ENCODE measurements around the gene AIFM1.
A peak's percentile ranks its signal among the peaks of the same experiment; 100 is the strongest.

The AIFM1 gene

DNA sequence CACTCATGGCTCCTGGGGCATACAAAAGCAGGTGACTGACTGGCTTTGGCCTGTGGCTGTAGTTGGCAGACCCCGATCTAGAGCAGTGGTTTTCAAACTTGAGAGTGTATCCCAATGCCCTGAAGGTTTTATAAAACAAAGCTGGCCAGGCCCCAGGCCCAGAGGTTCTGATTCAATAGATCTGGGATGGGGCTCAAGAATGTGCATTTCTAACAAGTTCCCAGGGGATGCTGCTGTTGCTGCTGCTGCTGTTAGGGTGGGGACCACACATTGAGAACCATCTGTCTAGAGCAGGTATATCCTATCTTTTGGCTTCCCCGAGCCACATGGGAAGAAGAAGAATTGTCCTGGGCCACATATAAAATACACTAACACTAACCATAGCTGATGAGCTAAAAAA, 7.3 kb downstream of the AIFM1 start:
- H3K4me1 Mint-ChIP-seq, result no peaks in the 10 kb centered on the region
- H3K36me3 Mint-ChIP-seq, result peaks cover 3% of the 10 kb centered on the region in 2 donors
- H3K4me3 Mint-ChIP-seq, result no peak overlapping the region
- H3K27ac Mint-ChIP-seq, result no peak overlapping the region
- DNase-seq (no peak), ATAC-seq (replicated peaks) (no peak)
- H3K27me3 Mint-ChIP-seq, result no peaks in the 10 kb centered on the region
- no peaks in the 10 kb centered on the region for H3K9me3 Mint-ChIP-seq

DNA sequence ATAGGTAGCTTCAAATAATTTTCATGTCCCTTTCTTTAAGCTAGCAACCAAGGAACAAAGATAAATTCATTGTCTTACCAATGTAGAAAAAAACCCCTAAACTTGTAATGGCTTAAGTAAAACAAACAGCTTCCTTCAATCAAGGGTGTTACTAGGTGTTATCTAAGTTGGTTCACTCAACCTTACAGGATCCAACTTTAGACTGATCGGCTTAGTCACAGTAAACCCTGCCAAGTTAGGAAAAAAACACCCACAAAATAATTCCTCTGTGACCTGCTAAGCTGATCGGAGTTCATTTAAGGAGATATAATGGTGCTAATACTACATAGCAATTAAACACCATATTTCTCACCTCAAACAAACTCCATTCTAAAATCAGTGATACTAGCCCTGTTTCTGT, 10.1 kb downstream of the AIFM1 start:
- no peak overlapping the region for H3K4me3 Mint-ChIP-seq
- H3K4me1 Mint-ChIP-seq, result no peaks in the 10 kb centered on the region
- H3K27me3 Mint-ChIP-seq, result no peaks in the 10 kb centered on the region
- no peak overlapping the region for H3K27ac Mint-ChIP-seq
- H3K36me3 Mint-ChIP-seq, result peaks cover 3 to 5% of the 10 kb centered on the region in 2 donors
- ATAC-seq (replicated peaks) (no peak), DNase-seq (no peak)
- no peaks in the 10 kb centered on the region for H3K9me3 Mint-ChIP-seq

DNA sequence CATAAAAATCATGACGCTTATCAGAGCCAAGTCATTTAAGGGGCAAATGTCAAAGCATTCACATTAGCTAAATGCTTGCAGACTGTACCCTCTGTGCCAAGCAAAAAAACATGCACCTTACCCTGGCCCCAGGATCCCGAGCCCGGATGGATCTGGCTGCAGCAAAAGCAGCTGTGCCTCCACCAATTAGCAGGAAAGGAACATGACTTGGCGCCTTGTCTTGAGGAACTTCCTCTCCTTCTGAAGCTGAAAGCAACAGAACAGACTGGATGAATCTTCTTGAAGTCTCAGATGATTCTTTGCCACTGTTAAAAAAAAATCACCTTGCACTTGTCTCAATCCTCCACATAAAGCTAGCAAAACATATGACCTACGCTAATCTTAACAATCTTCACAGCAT, 18.0 kb downstream of the AIFM1 start:
- no peak for ATAC-seq (replicated peaks)
- Mint-ChIP-seq H3K27ac (no peak overlapping the region), H3K27me3 (peaks cover 0 to 3% of the 10 kb centered on the region in 2 donors), H3K4me1 (no peaks in the 10 kb centered on the region), H3K36me3 (peaks cover 19 to 27% of the 10 kb centered on the region in 2 donors), H3K9me3 (no peaks in the 10 kb centered on the region), H3K4me3 (no peak overlapping the region)
- DNase-seq, result no peak

GRCh38 chrX:130145123-130145522, 20.5 kb downstream of the AIFM1 start:
- no peak overlapping the region for H3K27ac Mint-ChIP-seq
- no peaks in the 10 kb centered on the region for H3K9me3 Mint-ChIP-seq
- no peak for ATAC-seq (replicated peaks)
- H3K36me3 Mint-ChIP-seq, result peaks cover 19 to 25% of the 10 kb centered on the region in 2 donors
- H3K4me3 Mint-ChIP-seq, result no peak overlapping the region
- no peak for DNase-seq
- H3K27me3 Mint-ChIP-seq, result peaks cover 0 to 3% of the 10 kb centered on the region in 2 donors
- H3K4me1 Mint-ChIP-seq, result no peaks in the 10 kb centered on the region

GRCh38 chrX:130144509-130144908, 21.1 kb downstream of the AIFM1 start:
- peaks cover 0 to 3% of the 10 kb centered on the region in 2 donors for H3K27me3 Mint-ChIP-seq
- no peak for ATAC-seq (replicated peaks)
- no peaks in the 10 kb centered on the region for H3K9me3 Mint-ChIP-seq
- DNase-seq, result no peak
- H3K4me1 Mint-ChIP-seq, result no peaks in the 10 kb centered on the region
- no peak overlapping the region for H3K4me3 Mint-ChIP-seq
- no peak overlapping the region for H3K27ac Mint-ChIP-seq
- H3K36me3 Mint-ChIP-seq, result peaks cover 19 to 25% of the 10 kb centered on the region in 2 donors

DNA sequence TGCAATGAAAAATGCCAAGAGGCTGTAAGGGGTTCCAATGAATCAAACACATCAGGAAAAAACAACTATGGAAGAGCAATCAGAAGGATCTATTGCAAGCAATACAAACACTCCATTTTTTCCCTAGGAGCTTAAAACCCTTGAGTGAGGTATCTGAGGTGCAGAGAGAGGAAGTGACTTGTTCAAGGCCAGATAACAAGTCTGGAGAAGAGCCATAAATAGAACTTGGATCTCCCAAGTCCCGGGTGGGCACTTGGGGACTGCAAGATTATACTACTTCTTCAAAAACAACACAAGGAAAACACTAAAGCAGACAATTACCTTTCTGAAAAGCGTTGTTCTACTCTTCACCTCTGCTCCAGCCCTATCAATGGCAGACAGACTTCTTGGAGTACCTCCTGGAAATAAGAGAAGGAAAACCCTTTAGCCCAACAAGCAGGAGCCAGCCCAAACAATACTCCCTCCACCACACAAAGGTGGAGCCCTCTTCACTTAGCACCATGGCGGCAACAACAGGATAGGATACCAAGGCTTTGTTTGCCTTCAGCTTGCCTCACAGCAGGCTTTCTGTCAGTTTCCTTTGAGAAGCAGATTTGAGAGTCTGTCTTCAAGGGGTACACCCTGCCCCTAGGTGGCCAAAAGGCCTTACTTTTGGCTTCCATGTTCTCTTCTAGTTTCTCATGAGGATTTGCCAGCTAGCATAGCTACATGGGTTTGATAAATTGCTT, 26.0 kb downstream of the AIFM1 start:
- peaks cover 15 to 21% of the 10 kb centered on the region in 2 donors for H3K36me3 Mint-ChIP-seq
- H3K9me3 Mint-ChIP-seq, result no peaks in the 10 kb centered on the region
- peaks cover 0 to 3% of the 10 kb centered on the region in 2 donors for H3K27me3 Mint-ChIP-seq
- ATAC-seq (replicated peaks) (no peak), DNase-seq (no peak)
- no peaks in the 10 kb centered on the region for H3K4me1 Mint-ChIP-seq
- no peak overlapping the region for H3K27ac Mint-ChIP-seq
- no peak overlapping the region for H3K4me3 Mint-ChIP-seq

DNA sequence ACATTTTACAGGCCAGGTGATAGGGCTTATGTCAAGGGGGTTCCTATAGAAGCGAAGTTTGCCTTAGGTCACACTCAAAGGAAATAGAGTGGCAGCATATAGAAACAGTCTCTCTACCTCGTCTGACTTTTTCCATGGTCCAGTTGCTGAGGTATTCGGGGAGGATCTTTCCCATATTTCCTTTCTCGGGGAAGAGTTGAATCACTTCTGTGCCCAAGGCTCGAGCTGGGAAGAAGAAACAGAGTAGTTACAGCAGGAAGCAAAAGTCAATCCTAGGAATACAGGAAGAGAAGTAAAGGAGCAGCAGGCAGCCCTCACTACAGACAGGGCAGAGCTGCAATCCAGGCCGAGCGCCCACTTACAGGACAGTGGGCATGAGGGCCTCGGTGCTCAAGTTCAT, 28.7 kb downstream of the AIFM1 start:
- H3K4me1 Mint-ChIP-seq, result no peaks in the 10 kb centered on the region
- H3K36me3 Mint-ChIP-seq, result peaks cover 7 to 8% of the 10 kb centered on the region in 2 donors
- no peak overlapping the region for H3K27ac Mint-ChIP-seq
- ATAC-seq (replicated peaks) (no peak), DNase-seq (no peak)
- H3K9me3 Mint-ChIP-seq, result no peaks in the 10 kb centered on the region
- no peak overlapping the region for H3K4me3 Mint-ChIP-seq
- no peaks in the 10 kb centered on the region for H3K27me3 Mint-ChIP-seq

DNA sequence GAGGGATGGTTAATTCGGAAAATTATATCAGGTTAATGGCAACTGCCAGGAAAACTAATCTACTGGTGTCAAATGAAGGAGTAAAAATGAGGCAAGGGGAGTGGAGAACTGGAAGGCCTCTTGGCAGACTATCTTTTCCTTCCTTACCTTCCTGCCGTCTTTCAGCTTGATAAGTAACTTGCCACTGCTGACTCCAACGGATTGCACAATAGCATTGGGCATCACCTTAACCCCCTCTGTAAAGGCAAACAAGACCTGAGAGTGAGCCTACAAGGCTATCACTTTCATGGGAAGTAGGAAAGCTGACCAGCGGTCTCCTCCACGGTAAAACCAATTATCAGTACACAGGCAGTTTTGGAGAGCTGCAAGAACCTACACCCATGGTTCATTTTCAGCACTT, 29.1 kb downstream of the AIFM1 start:
- H3K36me3 Mint-ChIP-seq, result peaks cover 7 to 8% of the 10 kb centered on the region in 2 donors
- no peaks in the 10 kb centered on the region for H3K9me3 Mint-ChIP-seq
- no peaks in the 10 kb centered on the region for H3K4me1 Mint-ChIP-seq
- H3K27ac Mint-ChIP-seq, result no peak overlapping the region
- H3K27me3 Mint-ChIP-seq, result no peaks in the 10 kb centered on the region
- DNase-seq (no peak), ATAC-seq (replicated peaks) (no peak)
- no peak overlapping the region for H3K4me3 Mint-ChIP-seq

GRCh38 chrX:130130990-130131389, 34.7 kb downstream of the AIFM1 start:
- no peaks in the 10 kb centered on the region for H3K27me3 Mint-ChIP-seq

DNA sequence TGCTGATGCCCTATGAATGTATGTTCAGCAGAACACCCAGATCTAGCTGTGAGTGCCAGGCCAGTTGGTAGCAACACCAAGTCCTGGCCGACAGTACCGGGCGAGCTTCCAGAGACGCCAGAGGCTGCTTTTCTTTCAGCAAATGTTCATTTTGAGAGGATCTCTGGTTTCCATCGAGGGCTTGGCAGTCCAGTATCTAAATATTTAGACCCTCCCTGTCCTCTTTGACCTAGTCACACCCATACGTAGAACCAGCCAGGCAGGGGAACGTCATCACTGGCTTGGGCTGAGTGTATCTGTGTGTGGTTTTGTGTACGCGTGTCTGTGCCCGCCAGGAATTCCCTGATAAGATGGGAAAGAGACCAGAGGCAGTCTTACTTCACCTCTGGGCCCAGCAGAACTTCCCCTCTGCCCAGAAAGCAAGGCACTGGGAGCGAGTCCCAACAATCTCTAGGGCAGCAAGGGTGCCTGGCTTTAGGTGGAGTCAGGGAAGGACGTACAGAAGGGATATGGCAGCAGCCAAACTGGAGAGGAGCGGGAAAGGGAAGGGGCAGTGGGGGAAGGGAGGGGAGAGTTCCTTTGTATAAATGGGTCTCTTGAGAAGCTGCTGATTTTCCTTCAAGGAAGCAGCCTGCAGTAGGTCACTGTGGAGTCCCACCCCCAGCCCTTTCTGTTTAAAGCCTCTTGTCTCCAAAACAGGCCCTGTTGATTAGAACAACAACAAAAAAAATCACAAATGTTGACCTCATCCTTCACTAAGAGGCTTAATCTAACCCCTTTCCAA, 40.4 kb downstream of the AIFM1 start:
- Mint-ChIP-seq H3K27ac (no peak overlapping the region), H3K4me1 (peaks cover under 1 to 2% of the 10 kb centered on the region in 2 donors), H3K4me3 (no peak overlapping the region), H3K9me3 (no peaks in the 10 kb centered on the region), H3K27me3 (peaks cover 0 to 4% of the 10 kb centered on the region in 2 donors), H3K36me3 (peaks cover 8 to 22% of the 10 kb centered on the region in 2 donors)
- no peak for ATAC-seq (replicated peaks)
- no peak for DNase-seq

More at GRCh38 chrX:130130990-130131389, 34.7 kb downstream of the AIFM1 start:
- DNase-seq (no peak), ATAC-seq (replicated peaks) (no peak)
- Mint-ChIP-seq H3K36me3 (peaks cover 5 to 12% of the 10 kb centered on the region in 2 donors), H3K4me3 (no peak overlapping the region), H3K27ac (no peak overlapping the region), H3K4me1 (no peaks in the 10 kb centered on the region), H3K9me3 (no peaks in the 10 kb centered on the region)

DNA sequence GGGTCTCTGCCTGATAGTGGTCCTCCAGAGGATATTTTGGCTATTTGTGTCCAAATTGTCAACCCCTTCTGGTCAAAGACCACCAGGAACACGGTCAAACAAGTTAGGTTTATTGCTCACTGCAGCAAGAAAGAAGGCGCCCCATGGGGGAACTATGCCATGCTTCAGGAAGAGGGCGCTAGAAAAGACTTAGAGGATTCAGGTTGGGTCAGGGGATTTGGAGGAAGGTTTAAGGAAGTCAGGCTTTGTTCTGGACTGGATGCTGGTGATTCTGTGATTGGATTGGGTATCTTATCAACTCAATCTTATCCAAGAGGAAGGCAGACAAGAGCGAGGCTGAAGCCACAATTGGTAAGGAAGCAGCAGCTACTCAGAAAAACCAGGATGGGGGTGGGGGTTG, 41.1 kb downstream of the AIFM1 start:
- Mint-ChIP-seq H3K9me3 (no peaks in the 10 kb centered on the region), H3K4me1 (peaks cover 3 to 8% of the 10 kb centered on the region in 2 donors), H3K4me3 (no peak overlapping the region), H3K27me3 (peaks cover 0 to 7% of the 10 kb centered on the region in 2 donors), H3K36me3 (peaks cover 6 to 22% of the 10 kb centered on the region in 2 donors), H3K27ac (no peak overlapping the region)
- DNase-seq, result no peak
- ATAC-seq (replicated peaks), result no peak

DNA sequence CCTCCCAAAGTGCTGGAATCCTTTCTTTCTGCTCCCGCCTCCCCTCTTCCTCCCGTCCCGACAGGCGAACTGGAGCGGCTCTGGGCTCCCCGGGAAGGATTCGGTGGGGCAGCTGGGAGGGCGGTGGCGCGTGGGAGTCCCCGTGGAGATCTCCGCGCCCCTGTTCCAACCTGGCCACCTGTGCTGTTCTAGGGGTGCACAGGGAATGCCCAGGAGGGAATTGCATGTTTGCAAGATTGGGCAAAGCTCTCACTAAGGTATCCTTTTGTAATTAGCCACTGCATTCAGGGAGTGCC, 44.2 kb downstream of the AIFM1 start:
- peaks cover 0 to 10% of the 10 kb centered on the region in 2 donors for H3K27me3 Mint-ChIP-seq

DNA sequence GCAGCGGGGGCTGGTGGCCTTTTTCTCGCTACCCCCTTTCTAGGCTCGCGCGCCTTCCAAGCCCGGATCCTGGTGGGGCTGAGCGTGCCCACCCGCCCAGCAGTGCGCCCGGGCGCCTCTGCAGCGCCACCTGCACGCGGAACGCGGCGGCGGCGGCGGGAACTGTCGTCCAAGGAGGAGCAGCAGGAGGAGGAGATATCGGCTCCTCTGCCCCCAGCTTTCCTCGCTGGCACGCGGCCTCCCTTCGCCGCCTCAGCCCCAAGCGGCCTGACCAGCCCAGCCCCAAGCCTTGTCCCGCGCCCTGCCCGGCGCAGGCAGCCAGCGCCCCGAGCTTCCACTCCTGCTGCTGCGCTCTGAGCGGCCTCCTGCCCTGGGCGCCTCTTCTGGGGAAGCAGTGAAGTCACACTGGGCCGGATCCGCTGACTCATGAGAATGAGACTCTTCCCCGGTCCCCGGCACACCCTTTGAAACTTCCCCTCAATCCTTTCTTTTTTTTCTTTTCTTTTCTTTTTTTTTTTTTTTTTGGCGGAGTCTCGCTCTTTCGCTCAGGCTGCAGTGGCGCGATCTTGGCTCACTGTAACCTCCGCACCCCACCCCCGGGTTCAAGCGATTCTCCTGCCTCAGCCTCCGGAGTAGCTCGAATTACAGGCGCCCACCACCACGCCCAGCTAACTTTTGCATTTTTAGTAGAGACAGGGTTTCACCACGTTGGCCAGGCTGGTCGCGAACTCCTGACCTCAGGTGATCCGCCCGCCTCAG, 44.7 kb downstream of the AIFM1 start:
- H3K9me3 Mint-ChIP-seq, result no peaks in the 10 kb centered on the region
- peaks cover 0 to 10% of the 10 kb centered on the region in 2 donors for H3K27me3 Mint-ChIP-seq
- DNase-seq, result peak; percentile 49
- H3K27ac Mint-ChIP-seq, result peak overlapping the region; percentile 94
- peaks cover 2 to 14% of the 10 kb centered on the region in 2 donors for H3K36me3 Mint-ChIP-seq
- peak overlapping the region; percentile 74 to 84 for H3K4me3 Mint-ChIP-seq
- peak; percentile 80 to 81 for ATAC-seq (replicated peaks)
- peaks cover 15 to 27% of the 10 kb centered on the region in 2 donors for H3K4me1 Mint-ChIP-seq

More for the DNA sequence above, 44.2 kb downstream of the AIFM1 start:
- no peak for ATAC-seq (replicated peaks)
- Mint-ChIP-seq H3K4me1 (peaks cover 15 to 27% of the 10 kb centered on the region in 2 donors), H3K9me3 (no peaks in the 10 kb centered on the region), H3K36me3 (peaks cover 2 to 14% of the 10 kb centered on the region in 2 donors), H3K27ac (no peak overlapping the region), H3K4me3 (peak overlapping the region; percentile 74 to 84)
- DNase-seq, result no peak

GRCh38 chrX:130120321-130120731, 45.3 kb downstream of the AIFM1 start:
- Mint-ChIP-seq H3K36me3 (peaks cover 2 to 14% of the 10 kb centered on the region in 2 donors), H3K27ac (peak overlapping the region; percentile 94), H3K9me3 (no peaks in the 10 kb centered on the region), H3K27me3 (peaks cover 0 to 10% of the 10 kb centered on the region in 2 donors), H3K4me1 (peaks cover 15 to 29% of the 10 kb centered on the region in 2 donors), H3K4me3 (peak overlapping the region; percentile 74 to 84)
- ATAC-seq (replicated peaks) (peak; percentile 59 to 65), DNase-seq (peak; percentile 33)

Data from stimulated activated naive B cell treated with anti-CD40 and anti-IgM and Interleukin-4, amounts not matched to agents 10 μg/mL and 1 μg/mL and 100 μg/mL, for 72 hours (primary cell).